Mesendoderm (in vitro differentiated cells): ENCODE measurements around the gene MMP14.

Experiments
- DNase-seq: peaks from one replicate; pipeline ENCODE4 v3.0.0; 2013
- H2AK5ac ChIP-seq: 2 replicates; pipeline ENCODE4 v1.6.1; 2013; ENCODE audit warnings: low read length, inconsistent platforms
- H2BK120ac ChIP-seq: 2 replicates; pipeline ENCODE4 v1.6.1; 2013; ENCODE audit warnings: low read depth, mild to moderate bottlenecking, low read length, moderate library complexity, mixed read lengths
- H2BK15ac ChIP-seq: replicated peaks from 2 replicates; pipeline ENCODE4 v1.6.1; 2013; ENCODE audit warnings: low read depth, mild to moderate bottlenecking, moderate library complexity
- H2BK5ac ChIP-seq: 2 replicates; pipeline ENCODE4 v1.6.1; 2013; ENCODE audit warnings: low read length, inconsistent platforms
- H3K18ac ChIP-seq: 2 replicates; pipeline ENCODE4 v1.6.1; 2013; ENCODE audit warnings: mild to moderate bottlenecking, low read length, mixed read lengths
- H3K23ac ChIP-seq: one replicate; pipeline ENCODE4 v1.6.1; 2013; ENCODE audit warnings: low read length
- H3K27ac ChIP-seq: 2 replicates; pipeline ENCODE4 v1.5.1; 2013; ENCODE audit warnings: low read depth, mild to moderate bottlenecking, inconsistent platforms, low read length, moderate library complexity
- H3K27me3 ChIP-seq: 2 replicates; pipeline ENCODE4 v1.6.1; 2013; ENCODE audit warnings: low read length, control low read depth, mild to moderate bottlenecking, inconsistent platforms; ENCODE audit not compliant: insufficient read depth, poor library complexity
- H3K36me3 ChIP-seq: 2 replicates; pipeline ENCODE4 v1.6.1; 2013; ENCODE audit warnings: low read length, inconsistent platforms; ENCODE audit not compliant: control insufficient read depth, insufficient read depth
- H3K4ac ChIP-seq: one replicate; pipeline ENCODE4 v1.6.1; 2013; ENCODE audit warnings: low read depth, mild to moderate bottlenecking, low read length, moderate library complexity
- H3K4me1 ChIP-seq: 2 replicates; pipeline ENCODE4 v1.6.1; 2013; ENCODE audit warnings: low read depth, low read length, inconsistent platforms; ENCODE audit not compliant: control insufficient read depth
- H3K4me2 ChIP-seq: 2 replicates; pipeline ENCODE4 v1.6.1; 2013; ENCODE audit warnings: low read length
- H3K4me3 ChIP-seq: 2 replicates; pipeline ENCODE4 v1.5.1; 2013; ENCODE audit warnings: mild to moderate bottlenecking, low read length
- H3K56ac ChIP-seq: one replicate; pipeline ENCODE4 v1.6.1; 2013; ENCODE audit warnings: low read length
- H3K79me1 ChIP-seq: 2 replicates; pipeline ENCODE4 v1.6.1; 2013; ENCODE audit warnings: low read length, inconsistent platforms
- H3K79me2 ChIP-seq: 2 replicates; pipeline ENCODE4 v1.6.1; 2013; ENCODE audit warnings: mild to moderate bottlenecking, low read length; ENCODE audit not compliant: control insufficient read depth, insufficient read depth
- H3K9ac ChIP-seq: 2 replicates; pipeline ENCODE4 v1.6.1; 2013; ENCODE audit warnings: low read length, inconsistent platforms
- H4K5ac ChIP-seq: one replicate; pipeline ENCODE4 v1.6.1; 2013; ENCODE audit warnings: low read length
- H4K8ac ChIP-seq: one replicate; pipeline ENCODE4 v1.6.1; 2013; ENCODE audit warnings: low read depth, mild to moderate bottlenecking, control low read depth, low read length, moderate library complexity
- WGBS: extraction: QIAGEN DNeasy Blood & Tissue Kit; methylation state at CpG from one replicate; pipeline ENCODE4 v1.1.7; 2013; ENCODE audit warnings: low lambda C conversion rate, missing lambda C conversion rate; ENCODE audit not compliant: insufficient coverage; ENCODE audit errors: extremely low coverage; 5-methylcytosine and 5-hydroxymethylcytosine counted together

The MMP14 gene

DNA sequence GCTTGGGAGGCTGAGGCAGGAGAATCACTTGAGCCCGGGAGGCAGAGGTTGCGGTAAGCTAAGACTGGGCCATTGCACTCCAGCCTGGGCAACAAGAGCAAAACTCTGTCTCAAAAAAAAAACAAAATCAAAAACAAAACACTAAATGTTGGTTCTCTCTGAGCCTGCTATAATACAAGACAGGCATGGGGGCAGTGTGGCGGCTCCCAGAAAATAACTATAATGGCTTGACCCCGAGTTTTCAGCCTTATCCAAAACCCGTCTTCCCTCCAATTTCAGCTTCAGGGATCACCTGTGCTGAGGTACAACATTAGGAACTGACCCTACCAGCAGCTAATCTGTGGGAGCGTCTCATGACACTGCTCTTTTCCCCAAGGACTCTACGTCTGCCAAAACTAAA is 22.0 kb upstream of the MMP14 start:
- no peak overlapping the region for H2BK15ac ChIP-seq
- peaks cover 10% of the 10 kb centered on the region for H3K4me1 ChIP-seq
- H4K8ac ChIP-seq: no peak overlapping the region
- H3K79me1 ChIP-seq: no peaks in the 10 kb centered on the region
- no peak overlapping the region for H3K27ac ChIP-seq
- H3K23ac ChIP-seq: no peak overlapping the region
- WGBS: no CpG with 5 or more reads among the region's 7 CpGs
- peak overlapping the region; percentile 92 for H2AK5ac ChIP-seq
- H2BK120ac ChIP-seq: no peak overlapping the region
- no peaks in the 10 kb centered on the region for H3K79me2 ChIP-seq
- H3K9ac ChIP-seq: no peak overlapping the region
- H3K4me3 ChIP-seq: no peak overlapping the region
- H3K4me2 ChIP-seq: no peak overlapping the region
- no peaks in the 10 kb centered on the region for H3K27me3 ChIP-seq
- H3K4ac ChIP-seq: no peak overlapping the region
- no peaks in the 10 kb centered on the region for H3K36me3 ChIP-seq
- H4K5ac ChIP-seq: no peak overlapping the region
- no peak overlapping the region for H3K56ac ChIP-seq
- peak overlapping the region; percentile 2 for H3K18ac ChIP-seq
- H2BK5ac ChIP-seq: no peak overlapping the region
- DNase-seq: no peak

DNA sequence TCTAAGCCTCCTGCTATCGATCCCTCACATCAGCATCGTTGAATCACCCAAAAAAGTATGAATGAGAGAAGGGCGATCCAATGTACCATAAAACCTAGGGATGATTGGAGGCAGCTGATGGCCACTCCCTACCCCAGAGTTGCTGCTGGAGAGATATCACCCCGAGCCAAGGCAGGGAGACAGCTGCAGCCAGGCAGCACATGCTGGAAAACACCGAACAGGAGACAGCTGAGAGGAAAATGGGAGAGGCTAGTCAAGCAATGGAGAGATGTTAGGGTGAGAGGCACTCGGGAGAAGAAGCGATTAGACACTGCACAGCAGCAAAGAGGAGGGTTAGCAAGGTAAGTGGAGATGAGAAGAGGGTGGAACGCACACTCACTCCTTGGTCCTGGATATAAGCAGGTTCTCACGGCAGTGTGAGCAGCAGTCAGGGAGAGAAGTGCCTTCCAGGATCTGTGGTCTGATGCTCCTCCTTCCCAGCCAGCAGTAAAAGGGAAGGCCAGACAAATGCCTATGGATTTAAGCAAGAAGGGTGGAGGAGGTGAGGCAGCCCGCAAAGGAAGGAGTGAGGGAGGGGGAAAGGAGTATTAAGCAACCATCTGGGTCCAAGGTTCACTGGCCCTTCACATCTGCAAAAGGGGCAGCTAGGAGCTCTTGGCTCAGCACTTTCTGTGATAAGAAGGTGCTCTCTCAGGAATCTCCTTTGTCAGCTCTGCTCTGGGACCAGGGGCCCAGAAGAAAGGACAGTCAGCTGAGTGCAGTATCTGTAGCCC is 21.3 kb upstream of the MMP14 start, which contains the start of gene SLC7A7:
Gene SLC7A7, minus strand, starts transcription at position 495 of the 773 bp plus-strand sequence. CDS start 2,037 bp downstream, outside the sequence.
- H2AK5ac ChIP-seq: peak within 1 kb of the TSS; percentile 92
- no CpG with 5 or more reads among the region's 10 CpGs for WGBS
- no peak within 1 kb of the TSS for H3K4me3 ChIP-seq

DNA sequence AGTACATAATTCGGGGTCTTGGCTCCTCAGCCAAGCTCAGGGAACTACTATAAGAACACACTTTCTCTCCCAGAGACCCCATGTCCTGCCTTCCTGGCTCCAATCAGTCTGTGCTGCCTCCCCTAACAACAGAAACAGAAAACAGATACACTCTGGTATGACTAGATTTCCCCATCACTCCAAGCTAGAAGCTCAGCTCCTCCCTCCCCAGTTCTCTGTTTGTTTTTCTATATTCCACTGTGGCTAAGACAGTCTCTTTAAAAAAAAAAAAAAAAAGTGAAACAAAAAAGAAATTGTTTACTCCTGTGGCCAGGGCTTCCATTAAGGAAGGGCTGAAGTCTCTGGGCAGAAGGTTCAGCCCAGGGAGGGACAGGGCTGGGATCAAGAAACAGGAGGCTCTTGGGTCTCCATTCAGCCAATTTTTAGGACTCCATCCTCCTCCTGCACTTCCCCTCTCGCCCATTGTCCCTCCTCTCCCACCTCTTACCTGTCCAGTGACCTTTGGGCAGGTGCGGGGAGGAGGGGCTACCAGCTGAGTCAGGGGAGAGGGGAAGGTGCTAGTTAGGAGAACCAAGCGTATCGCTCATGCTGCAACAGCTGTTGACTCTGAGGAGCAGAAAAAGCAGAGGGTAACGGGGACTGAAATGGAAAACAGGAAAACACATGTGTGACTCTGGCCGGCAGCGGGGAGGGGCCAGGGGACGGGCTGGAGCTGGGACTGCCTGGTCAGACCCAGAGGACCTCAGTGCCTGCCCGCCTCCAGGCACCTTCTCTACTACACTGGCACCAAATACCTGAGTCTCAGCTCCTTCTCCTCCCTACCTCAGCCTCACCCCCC is 17.0 kb upstream of the MMP14 start:
- H3K79me2 ChIP-seq: no peaks in the 10 kb centered on the region
- H3K9ac ChIP-seq: peak overlapping the region; percentile 38
- no peak overlapping the region for H3K23ac ChIP-seq
- H3K27ac ChIP-seq: peak overlapping the region; percentile 69
- H4K5ac ChIP-seq: no peak overlapping the region
- peak overlapping the region; percentile 8 for H2BK15ac ChIP-seq
- H3K56ac ChIP-seq: peak overlapping the region; percentile 63
- H3K18ac ChIP-seq: peak overlapping the region; percentile 72
- H2BK120ac ChIP-seq: no peak overlapping the region
- peaks cover 23% of the 10 kb centered on the region for H3K4me1 ChIP-seq
- peak overlapping the region; percentile 90 for H2AK5ac ChIP-seq
- no peaks in the 10 kb centered on the region for H3K79me1 ChIP-seq
- no peak overlapping the region for H3K4me3 ChIP-seq
- WGBS: no CpG with 5 or more reads among the region's 10 CpGs
- peak overlapping the region; percentile 46 for H3K4ac ChIP-seq
- H4K8ac ChIP-seq: no peak overlapping the region
- peak overlapping the region; percentile 17 for H3K4me2 ChIP-seq
- H2BK5ac ChIP-seq: peak overlapping the region; percentile 73
- peak; percentile 72 for DNase-seq
- no peaks in the 10 kb centered on the region for H3K36me3 ChIP-seq
- no peaks in the 10 kb centered on the region for H3K27me3 ChIP-seq

More for the DNA sequence above, 21.3 kb upstream of the MMP14 start, which contains the start of gene SLC7A7:
- peak within 1 kb of the TSS; percentile 78 for H2BK5ac ChIP-seq
- no peaks in the 10 kb centered on the region for H3K36me3 ChIP-seq
- no peaks in the 10 kb centered on the region for H3K79me2 ChIP-seq
- H3K79me1 ChIP-seq: no peaks in the 10 kb centered on the region
- H3K27me3 ChIP-seq: no peaks in the 10 kb centered on the region
- peak within 1 kb of the TSS; percentile 71 for H3K18ac ChIP-seq
- peak within 1 kb of the TSS; percentile 29 for H3K27ac ChIP-seq
- peak within 1 kb of the TSS; percentile 91 for H3K56ac ChIP-seq
- H4K5ac ChIP-seq: no peak within 1 kb of the TSS
- H3K4me2 ChIP-seq: no peak within 1 kb of the TSS
- DNase-seq: peak; percentile 75
- H3K9ac ChIP-seq: peak within 1 kb of the TSS; percentile 54
- H2BK15ac ChIP-seq: no peak within 1 kb of the TSS
- H3K4ac ChIP-seq: peak within 1 kb of the TSS; percentile 73
- H2BK120ac ChIP-seq: peak within 1 kb of the TSS; percentile 55
- H3K4me1 ChIP-seq: peaks cover 15% of the 10 kb centered on the region
- no peak within 1 kb of the TSS for H4K8ac ChIP-seq
- H3K23ac ChIP-seq: no peak within 1 kb of the TSS

GRCh38 chr14:22820731-22821130 is 15.7 kb upstream of the MMP14 start:
- no CpG with 5 or more reads among the region's 1 CpG for WGBS
- Histone ChIP-seq H3K4me1 (peaks cover 16% of the 10 kb centered on the region), H3K23ac (no peak overlapping the region), H3K56ac (no peak overlapping the region), H3K4ac (peak overlapping the region; percentile 64), H3K4me2 (no peak overlapping the region), H3K18ac (peak overlapping the region; percentile 98), H2BK120ac (no peak overlapping the region), H4K5ac (no peak overlapping the region), H3K79me2 (no peaks in the 10 kb centered on the region), H3K4me3 (no peak overlapping the region), H2BK5ac (no peak overlapping the region), H3K27me3 (no peaks in the 10 kb centered on the region), H4K8ac (no peak overlapping the region), H2AK5ac (no peak overlapping the region), H2BK15ac (no peak overlapping the region), H3K27ac (peak overlapping the region; percentile 96), H3K9ac (no peak overlapping the region), H3K36me3 (no peaks in the 10 kb centered on the region), H3K79me1 (no peaks in the 10 kb centered on the region)
- DNase-seq: peak; percentile 88

- H3K4me3 ChIP-seq: no peak overlapping the region
- peak overlapping the region; percentile 92 for H3K56ac ChIP-seq
- H3K18ac ChIP-seq: peak overlapping the region; percentile 98
- no peaks in the 10 kb centered on the region for H3K36me3 ChIP-seq
- H3K4ac ChIP-seq: peak overlapping the region; percentile 99
- no peaks in the 10 kb centered on the region for H3K79me1 ChIP-seq
- H3K23ac ChIP-seq: no peak overlapping the region
- H2BK15ac ChIP-seq: no peak overlapping the region
- H3K27me3 ChIP-seq: no peaks in the 10 kb centered on the region
- peak overlapping the region; percentile 8 for H3K4me2 ChIP-seq
- no peak overlapping the region for H2AK5ac ChIP-seq
- peak overlapping the region; percentile 98 for H2BK120ac ChIP-seq
- H3K27ac ChIP-seq: peak overlapping the region; percentile 96
- no peak overlapping the region for H4K8ac ChIP-seq
- H4K5ac ChIP-seq: no peak overlapping the region
- WGBS: no CpG with 5 or more reads among the region's 24 CpGs
- H3K9ac ChIP-seq: peak overlapping the region; percentile 81
- peaks cover 15% of the 10 kb centered on the region for H3K4me1 ChIP-seq
- H2BK5ac ChIP-seq: peak overlapping the region; percentile 28
- peak; percentile 73 for DNase-seq
- no peaks in the 10 kb centered on the region for H3K79me2 ChIP-seq
Measured at GRCh38 chr14:22821193-22822015, 15.0 kb upstream of the MMP14 start.
